Measurements from ENCODE around the gene SUN1.
"Not testable (repeated sequence)": the region's sequence is repeated elsewhere in the genome, so short reads cannot be mapped to it uniquely, and the experiment has no call there.

Gene SUN1

DNA sequence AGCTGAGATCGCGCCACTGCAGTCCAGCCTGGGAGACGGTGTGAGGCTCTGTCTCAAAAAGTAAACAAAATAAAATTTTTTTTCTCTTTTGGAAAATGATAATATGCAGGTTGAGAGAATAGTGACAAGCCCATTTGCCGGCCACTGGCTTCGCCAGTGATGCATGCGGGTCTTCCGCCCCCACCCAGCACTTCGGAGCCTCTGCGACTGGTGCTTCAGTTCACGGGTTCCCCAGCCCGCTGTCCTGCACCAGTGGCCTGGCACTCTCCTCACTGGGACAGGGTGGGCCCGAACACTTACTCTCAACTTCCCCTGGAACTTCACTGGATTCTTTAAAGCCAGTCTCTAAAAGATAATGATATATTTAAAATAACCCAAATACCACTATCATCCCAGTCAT, 2.7 kb downstream of the SUN1 start:
- DNase-seq = no peak

DNA sequence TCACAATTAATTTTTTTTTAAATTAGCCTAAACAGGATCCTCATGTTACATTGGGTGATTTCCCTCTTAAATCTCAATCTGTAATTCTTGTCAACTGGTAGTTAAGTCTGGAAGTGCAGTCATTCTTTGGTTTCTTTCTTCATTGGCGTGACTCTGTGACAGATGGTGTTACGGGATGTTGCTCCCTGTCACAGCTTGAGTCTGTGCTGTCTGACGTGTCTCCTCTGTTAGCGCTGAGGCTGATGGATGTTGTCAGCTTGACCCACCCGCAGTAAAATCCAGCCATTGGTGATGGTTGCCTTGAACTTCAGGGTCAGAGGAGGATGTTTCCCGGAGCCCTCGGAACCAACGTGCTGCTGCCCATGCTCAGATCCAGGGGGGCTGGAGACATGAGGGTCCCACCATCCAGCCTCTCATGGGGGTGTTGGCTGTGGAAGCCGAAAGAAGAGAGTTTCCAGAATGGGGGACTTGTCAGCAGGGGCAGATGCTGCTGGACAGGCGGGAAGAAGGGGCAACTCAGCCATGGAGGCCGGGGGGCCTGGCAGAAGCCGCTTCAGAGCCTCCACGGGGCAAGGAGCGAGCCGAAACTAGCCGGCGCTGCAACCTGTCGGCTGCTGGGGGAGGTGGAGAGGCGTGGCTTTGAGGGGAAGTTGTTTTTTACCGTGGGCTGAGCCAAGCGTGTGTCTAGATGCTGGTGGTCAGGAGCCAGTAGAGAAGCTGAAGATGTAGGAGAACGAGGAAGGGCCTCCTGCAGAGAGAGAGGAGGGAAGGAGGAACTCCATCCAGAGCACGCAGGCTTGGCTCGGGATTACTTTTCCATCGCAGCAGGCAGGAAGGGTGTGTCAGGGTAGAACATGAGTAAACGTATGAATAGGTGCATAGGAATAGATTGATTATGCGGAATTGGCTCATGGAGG, 3.5 kb downstream of the SUN1 start:
- DNase-seq = no peak

DNA sequence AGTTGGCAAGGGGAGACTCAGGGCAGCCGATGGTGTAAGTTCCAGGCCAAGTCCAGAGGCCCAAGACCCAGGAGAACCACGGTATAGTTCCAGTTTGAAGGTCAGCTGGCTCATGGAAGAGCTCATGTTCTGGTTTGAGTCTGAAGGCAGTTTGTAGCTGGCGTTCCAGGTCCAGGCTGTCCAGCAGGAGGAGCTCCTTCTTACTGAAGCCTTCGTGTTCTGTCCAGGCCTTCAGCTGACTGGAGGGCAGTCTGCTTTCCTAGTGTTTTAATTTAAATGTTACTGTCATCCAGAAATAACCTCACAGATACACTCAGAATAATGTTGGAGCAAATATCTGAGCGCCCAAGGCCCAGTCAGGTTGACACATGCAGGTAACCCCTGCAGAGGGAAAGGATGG, 4.2 kb downstream of the SUN1 start:
- no peak for DNase-seq

DNA sequence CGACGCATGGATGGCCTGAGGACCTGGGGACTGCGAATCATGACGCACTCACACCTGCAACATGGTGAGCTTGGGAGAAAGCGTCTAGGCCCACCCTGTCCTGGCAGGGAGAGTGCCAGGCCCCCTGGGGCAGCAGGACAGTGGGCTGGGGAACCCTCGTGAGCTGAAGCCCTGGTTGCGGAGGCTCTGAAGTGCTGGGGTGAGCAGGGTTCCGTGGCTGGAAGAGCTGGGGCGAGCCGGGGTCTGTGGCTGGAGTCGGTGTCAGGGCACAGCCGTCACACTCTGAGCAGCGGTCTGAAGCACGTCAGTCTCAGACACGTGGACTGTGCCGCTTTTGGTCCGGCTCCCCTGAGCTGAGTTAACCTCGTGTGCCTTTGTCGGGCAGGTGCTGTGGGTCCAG, 4.7 kb downstream of the SUN1 start:
- DNase-seq = no peak

DNA sequence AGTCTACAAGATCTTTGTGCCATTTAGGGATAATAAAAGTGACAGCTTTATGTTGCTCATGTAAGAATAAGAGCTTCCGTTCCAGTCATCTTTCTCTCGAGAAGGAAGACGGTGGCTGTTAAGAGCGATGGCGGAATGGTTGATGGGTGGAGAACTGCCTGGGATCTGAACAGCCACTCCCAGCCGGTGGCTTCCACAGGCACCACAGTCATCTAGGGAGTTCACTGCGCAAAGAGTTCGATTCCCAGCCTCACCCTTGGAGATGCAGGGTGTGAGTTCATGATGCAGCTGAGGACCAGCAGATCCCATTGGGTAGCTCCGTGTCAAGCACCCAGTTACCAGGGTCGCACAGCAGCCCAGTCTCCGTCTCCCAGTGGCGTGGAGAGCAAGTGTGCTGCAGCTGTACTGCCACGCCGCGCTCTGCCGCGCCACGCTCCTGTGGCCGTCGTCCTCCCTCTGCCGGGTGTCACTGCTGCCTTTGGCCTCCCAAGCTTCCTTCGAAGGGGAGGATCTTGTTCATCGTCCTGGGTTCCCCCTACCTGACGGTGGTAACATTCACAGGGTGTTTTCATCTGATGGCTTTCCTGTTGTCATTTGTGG, 7.8 kb downstream of the SUN1 start:
- DNase-seq = no peak

DNA sequence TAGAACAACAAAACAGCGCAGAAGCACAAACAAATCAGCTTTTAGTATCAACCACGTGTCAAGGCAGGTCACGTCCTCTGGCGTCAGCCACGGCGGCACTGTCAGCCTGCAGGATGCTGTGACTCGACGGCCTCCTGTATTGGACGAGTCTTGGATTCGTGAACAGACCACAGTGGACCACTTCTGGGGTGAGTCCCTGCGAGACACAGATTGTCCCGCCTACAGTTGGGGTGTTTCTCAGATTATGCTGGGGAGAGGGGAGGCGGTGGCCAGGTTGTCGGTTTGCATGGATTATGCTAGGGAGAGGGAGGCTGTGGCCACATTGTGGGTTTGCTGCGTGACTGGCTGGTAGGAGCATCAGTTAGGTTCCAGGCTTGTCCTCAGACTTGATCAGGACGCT, 9.7 kb downstream of the SUN1 start:
- DNase-seq = no peak

DNA sequence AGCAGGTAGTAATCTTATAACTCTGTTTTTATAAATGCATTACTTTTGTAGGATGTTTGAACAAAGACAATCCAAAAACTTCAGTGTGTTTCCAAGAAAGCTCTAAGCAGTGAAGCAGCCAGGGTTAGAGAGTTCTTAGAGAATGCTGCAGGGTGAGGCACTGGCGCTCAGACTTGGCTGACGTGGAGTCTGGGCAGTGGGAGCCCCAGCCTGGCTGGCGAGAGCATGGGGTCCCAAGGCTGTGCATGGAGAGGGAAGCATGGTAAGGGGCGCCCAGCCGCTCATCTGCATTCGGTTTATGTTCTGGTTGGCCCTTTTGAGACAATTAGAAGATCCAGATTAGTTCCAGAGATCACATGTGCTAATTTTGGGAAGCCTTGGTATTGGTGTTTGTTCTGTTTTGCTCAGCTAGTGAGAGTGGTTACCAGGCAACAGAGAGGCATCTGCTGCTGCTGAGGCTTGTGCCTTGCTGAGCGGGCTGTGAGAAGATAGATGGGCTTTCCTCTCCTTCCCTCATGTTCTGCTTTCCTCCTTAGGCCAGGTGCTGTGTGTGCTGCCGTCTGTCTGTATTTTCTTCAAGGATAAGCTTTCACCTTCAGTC, 10.3 kb downstream of the SUN1 start:
- no peak for DNase-seq

DNA sequence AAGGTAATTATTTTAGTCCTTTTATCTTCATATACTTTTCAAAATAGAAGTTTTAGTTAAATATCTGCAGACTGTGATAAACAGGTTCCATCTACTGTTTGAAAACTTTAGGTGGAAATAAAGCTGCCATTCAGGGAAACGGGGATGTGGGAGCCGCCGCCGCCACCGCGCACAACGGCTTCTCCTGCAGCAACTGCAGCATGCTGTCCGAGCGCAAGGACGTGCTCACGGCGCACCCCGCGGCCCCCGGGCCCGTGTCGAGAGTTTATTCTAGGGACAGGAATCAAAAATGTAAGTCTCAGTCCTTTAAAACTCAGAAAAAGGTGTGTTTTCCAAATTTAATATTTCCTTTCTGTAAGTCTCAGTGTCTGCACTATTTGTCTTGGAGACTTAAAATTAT, 11.0 kb downstream of the SUN1 start:
- no peak for DNase-seq

DNA sequence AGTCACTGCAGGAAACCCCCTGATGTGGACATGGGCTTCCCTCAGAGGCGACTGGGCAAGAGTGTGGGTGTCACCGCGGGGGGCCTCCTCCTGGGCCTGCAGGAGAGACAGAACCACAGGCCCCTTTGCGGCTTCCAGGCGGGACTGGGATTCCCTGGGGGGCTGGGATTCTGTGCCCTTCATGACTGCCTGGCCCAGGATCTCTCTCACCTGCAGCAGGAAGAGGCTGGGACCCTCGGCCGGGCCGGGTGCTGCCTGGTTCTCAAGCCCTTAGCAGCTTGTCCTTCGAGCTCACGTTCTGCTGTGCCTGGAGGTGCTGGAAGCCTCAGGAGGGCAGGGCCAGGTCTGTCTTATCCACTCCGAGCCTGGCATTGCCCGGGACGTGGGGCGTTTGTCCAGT, 11.8 kb downstream of the SUN1 start:
- no peak for DNase-seq

DNA sequence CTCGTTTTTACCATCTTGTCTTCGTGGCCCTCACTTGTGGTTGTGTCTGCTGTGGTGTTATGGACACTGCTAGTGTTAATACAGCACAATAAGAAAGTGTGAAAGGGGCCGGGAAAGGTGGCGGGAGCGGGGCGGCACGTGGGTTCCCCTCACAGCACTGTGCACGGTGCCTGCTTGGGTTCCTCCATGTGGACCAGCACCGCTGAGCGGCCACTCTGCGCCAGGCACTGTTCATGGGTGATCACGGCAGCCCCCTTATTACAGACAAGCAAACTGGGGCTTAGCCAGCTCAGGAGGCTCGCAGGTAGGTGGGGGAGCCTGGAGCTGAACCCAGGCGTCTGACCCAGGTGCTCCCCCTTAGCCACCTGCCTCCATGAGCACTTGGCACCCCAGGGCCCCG, 12.2 kb downstream of the SUN1 start:
- DNase-seq = no peak

DNA sequence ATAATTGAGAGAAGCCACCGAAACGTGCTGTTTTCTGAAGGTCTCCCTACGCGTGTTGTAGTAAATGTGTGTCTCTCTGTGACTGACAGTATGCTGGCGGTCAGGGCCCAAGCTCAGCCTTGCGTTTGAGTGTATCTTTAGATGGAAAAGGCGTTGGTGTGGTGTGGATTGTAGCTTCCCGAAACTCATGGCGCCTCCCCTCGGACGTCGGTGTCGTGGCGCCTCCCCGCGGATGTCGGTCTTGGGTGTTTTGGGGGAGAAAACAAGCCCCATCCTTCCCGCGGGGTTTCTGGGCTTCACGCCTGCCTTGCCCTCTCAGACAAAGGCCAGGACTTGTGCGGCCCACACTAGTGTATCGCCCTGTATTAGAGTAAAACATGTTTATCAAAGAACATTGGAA, 12.8 kb downstream of the SUN1 start:
- DNase-seq = no peak

DNA sequence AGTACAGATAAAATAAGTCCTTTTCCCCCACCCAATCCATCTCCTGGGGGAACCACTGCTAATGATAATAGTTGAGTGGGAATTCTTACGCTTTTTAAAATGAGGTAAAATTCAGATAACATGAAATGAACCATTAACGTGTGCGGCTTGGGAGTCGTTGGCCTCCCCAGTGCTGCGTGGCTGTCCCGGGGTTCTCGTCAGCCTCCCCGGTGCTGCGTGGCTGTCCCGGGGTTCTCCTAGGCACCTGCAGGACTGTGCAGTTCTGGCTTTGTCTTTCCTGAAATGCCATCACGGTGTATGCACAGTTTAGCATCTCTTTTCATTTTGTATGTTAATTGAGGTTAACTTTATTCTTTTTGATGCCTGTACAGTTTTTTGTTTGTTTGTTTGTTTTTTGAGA, 13.5 kb downstream of the SUN1 start:
- no peak for DNase-seq

DNA sequence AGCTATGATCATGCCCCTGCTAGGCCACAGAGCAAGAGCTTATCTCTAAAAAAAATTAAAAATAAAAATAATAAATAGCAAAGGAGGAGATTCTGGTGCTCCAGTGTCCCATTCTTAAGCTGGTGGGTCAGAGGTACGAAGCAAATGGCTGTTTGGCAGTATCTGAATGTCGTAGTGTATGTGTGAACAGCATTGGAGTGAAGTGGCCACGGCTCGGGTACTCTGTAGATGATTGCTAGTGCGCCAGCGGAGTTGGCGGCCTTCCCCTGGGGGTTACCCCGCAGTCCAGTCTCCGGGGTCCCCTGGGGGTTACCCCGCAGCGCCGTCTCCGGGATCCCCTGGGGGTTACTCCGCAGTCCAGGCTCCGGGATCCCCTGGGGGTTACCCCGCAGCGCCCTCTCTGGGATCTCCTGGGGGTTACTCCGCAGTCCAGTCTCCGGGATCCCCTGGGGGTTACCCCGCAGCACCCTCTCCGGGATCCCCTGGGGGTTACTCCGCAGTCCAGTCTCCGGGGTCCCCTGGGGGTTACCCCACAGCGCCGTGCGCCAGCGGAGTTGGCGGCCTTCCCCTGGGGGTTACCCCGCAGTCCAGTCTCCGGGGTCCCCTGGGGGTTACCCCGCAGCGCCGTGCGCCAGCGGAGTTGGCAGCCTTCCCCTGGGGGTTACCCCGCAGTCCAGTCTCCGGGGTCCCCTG, 14.8 kb downstream of the SUN1 start:
- DNase-seq = not testable (repeated sequence)

DNA sequence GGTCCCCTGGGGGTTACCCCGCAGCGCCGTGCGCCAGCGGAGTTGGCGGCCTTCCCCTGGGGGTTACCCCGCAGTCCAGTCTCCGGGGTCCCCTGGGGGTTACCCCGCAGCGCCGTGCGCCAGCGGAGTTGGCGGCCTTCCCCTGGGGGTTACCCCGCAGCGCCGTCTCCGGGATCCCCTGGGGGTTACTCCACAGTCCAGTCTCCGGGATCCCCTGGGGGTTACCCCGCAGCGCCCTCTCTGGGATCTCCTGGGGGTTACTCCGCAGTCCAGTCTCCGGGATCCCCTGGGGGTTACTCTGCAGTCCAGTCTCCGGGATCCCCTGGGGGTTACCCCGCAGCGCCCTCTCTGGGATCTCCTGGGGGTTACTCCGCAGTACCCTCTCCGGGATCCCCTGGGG, 15.5 kb downstream of the SUN1 start:
- not testable (repeated sequence) for DNase-seq

DNA sequence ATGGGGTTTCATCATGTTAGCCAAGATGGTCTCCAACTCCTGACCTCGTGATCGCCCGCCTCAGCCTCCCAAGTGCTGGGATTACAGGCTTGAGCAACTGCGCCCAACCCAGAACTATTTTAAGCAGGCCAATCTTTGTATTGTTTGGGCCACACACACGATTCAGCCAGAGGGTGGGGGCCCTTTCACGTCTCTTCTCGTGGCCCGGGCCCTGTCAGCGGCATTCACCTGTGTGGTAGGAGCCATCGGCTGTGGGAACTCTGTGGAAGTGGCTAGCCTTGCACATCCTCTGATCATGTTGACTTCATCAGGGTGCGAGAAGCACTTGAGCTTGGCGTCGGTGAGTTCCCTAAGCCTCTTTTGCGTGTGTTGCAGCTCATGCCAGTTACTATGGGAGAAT, 16.9 kb downstream of the SUN1 start:
- no peak for DNase-seq

DNA sequence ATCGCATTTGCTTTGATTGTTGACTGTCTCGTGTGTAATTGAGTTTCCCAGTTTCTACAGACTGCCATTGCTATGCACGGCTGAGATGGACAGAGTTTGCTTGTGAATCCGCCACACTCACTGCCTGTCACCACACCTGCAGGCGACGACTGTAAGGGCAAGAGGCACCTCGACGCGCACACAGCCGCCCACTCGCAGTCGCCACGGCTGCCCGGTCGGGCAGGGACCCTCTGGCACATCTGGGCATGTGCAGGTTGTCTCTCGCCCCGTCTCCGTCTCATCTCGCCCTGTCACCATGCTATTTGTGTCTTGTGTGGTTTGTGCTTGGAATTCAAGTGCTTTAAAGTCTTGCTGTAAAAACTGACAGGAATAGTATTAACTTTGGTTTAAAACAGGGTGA, 17.5 kb downstream of the SUN1 start:
- DNase-seq = no peak

DNA sequence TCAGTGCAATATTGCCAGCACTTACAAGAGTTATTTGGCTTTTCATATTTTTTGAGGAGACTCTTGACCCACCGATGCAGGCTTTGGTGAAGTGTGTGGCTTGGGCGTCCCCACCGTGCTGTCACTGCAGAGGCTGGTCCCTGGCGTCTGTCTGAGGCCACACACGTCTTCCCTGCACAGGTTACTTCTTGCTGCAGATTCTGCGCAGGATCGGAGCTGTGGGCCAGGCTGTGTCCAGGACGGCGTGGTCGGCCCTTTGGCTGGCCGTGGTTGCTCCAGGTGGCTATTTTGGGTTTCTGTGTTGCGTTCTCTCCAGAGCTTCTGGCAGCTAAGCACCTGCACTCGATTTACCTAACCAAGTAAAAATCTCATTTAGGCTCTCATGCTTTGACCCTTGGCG, 18.9 kb downstream of the SUN1 start:
- no peak for DNase-seq

DNA sequence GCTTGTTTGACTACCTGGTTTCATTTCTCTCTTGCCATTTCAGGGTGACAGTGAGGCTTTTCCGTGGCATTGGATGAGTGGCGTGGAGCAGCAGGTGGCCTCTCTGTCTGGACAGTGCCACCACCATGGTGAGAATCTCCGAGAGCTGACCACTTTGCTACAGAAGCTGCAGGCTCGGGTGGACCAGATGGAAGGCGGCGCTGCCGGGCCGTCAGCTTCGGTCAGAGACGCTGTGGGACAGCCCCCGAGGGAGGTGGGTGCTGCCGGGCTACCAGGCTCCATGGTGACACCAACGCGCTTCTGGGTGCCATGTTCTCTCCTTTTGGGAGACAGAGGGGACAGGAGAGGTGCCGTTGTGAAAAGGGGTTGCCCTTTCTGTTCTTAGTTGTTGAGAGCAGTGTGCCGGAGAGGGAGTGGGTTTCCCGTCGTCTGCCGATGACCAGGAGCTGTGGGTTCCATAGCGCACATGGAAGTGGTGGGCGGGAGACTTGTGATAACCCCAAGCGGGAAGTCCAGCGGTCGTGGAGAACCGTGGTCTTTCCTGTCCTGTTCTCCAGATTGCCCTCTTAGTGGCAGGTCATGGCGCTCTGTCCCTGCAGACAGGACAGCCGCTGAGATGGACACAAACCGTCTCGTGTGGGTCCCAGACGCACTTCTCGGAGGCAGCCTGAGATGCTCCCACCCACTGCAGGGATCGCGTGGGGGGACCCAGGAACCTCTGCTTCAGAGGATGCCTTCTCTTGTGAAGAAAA, 21.3 kb downstream of the SUN1 start:
- DNase-seq = no peak

DNA sequence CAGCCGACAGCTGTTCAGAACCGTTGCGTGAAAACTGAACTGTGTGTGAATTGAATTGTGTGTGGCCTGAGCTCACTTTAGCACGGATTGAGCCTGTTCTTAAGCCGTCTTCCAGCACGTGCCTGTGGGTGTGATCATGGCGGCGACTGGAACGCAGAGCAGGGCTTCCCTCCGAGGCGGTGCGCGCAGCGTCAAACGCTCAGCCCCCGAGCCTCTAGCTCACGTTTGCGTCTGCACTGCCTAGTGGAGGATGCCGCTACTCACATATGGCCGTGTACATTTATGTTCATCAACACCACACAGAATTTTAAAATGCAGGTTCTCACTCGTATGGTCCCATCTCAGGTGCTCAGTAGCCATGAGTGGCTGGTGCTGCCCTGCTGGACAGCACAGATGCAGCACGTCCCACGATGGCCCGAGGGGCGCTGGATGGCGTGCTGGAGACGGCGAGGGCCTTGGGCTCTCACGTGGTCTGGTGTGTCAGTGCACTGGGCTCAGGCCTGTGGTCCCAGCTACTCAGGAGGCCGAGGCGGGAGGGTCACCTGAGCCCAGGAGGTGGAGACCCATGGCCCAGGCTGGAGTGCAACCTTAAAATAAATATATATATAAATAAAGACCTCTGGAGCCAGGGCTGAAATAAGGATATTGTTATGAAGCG, 22.0 kb downstream of the SUN1 start:
- no peak for DNase-seq

DNA sequence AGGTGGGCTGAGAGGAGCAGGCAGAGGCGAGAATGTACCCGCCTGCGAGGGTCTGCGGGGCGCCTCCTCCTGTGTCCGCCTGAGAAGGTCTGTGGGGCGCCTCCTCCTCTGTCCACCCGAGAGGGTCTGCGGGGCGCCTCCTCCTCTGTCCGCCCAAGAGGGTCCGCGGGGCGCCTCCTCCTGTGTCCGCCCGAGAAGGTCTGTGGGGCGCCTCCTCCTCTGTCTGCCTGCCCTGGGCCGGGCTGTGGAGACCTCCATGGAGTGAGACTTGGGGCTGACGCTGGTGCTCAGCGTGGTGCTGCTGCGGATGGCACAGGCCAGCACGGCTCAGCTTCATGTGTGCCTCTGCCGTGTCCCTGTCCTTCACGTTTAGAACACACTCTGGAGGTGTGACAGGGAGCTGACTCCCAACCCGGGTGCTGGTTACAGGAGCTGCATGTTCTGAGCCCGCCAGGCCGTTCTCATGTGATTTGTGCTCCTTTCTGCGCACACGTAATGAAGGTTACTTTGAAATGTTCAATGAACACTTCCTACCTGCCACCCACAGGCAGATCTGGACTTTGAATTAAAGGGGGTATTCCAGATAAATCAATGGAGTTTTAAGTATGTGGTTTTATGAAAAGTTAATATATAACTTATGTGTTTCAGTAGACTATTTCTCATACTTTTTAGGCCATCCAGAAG, 23.6 kb downstream of the SUN1 start:
- DNase-seq = no peak

DNA sequence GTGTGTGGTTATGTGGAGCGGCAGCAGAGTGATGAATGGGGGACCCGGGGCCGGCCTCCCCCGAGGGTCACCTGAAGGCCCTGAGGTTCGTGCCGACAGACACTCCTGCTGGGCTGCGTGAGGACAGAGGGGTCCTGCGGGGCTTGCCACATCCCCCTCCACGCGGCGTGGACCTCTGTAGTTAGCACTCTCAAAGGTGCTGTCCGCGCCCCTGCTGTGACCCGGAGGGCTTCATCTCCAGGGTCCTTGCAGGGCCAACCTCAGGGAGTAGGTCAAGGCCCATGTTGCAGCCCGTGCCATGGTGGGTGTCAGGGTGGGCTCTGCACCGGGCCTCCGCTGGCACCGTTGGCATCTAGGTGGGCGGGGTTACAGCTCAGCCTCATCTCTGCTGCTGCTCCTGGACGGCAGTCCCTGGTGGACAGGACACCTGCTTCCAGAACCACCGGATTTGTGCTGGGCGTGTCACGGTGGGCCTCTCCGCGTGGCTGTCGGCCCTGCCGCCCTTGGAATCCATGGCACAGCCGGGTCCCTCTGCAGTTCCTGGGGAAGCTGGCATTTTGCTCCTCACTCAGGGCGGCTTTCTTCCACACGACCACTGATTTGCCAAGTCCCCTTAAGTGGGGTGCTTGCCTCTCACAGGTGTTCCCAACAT, 24.3 kb downstream of the SUN1 start:
- DNase-seq = no peak
